Natural killer cell (primary cell): ENCODE measurements around the gene TBCE. TPM values are rescaled to one million over a fixed set of nuclear protein-coding genes. Genes with fewer than 3 reads are reported as not detected.

Experiments used
- ATAC-seq, 3 donors: fragments of 150-1000 bp in 2 of 3; fragments of 200-7000 bp in 1 of 3; cut with Tn5 transposase; 1 replicate in 1 of 3; 2 replicates in 2 of 3; pipeline ENCODE4 v1.10.0; 2021; ENCODE audit warnings: mild to moderate bottlenecking in 2 of 3, moderate library complexity in 2 of 3
- DNase-seq, 2 donors: peaks; one replicate each; pipeline versions ENCODE4 v3.0.0 to v3.0.0-alpha.2; 2013 to 2021; ENCODE audit warnings: mixed read lengths in 1 of 2
- H3K27ac ChIP-seq: one replicate; pipeline ENCODE4 v1.5.1; 2013; ENCODE audit warnings: mild to moderate bottlenecking, low read length
- H3K27me3 ChIP-seq: one replicate; pipeline ENCODE4 v1.6.1; 2013; ENCODE audit warnings: low read length; ENCODE audit not compliant: control insufficient read depth, insufficient read depth
- H3K36me3 ChIP-seq: one replicate; pipeline ENCODE4 v1.6.1; 2013; ENCODE audit warnings: low read length; ENCODE audit not compliant: control insufficient read depth, insufficient read depth
- H3K4me1 ChIP-seq: one replicate; pipeline ENCODE4 v1.6.1; 2013; ENCODE audit warnings: low read length; ENCODE audit not compliant: control insufficient read depth, insufficient read depth
- H3K4me3 ChIP-seq: one replicate; pipeline ENCODE4 v1.5.1; 2013; ENCODE audit warnings: low read length
- H3K9me3 ChIP-seq: one replicate; pipeline ENCODE4 v1.6.1; 2013; ENCODE audit warnings: low read length; ENCODE audit not compliant: control insufficient read depth, insufficient read depth
- H3K27ac Mint-ChIP-seq, 2 donors: one replicate each; pipeline ENCODE4 v1.8.0; 2022; ENCODE audit warnings: mild to moderate bottlenecking in 2 of 2, mixed read lengths in 2 of 2, moderate library complexity in 1 of 2
- H3K27me3 Mint-ChIP-seq, 2 donors: one replicate each; pipeline ENCODE4 v1.8.0; 2022; ENCODE audit warnings: low read depth in 2 of 2, mixed read lengths in 2 of 2
- H3K36me3 Mint-ChIP-seq: one replicate; pipeline ENCODE4 v1.8.0; 2022; ENCODE audit warnings: mixed read lengths
- H3K4me1 Mint-ChIP-seq, 2 donors: one replicate each; pipeline ENCODE4 v1.8.0; 2022; ENCODE audit warnings: mixed read lengths in 2 of 2
- H3K4me3 Mint-ChIP-seq: one replicate; pipeline ENCODE4 v1.8.0; 2022; ENCODE audit warnings: mild to moderate bottlenecking, moderate library complexity, mixed read lengths
- H3K9me3 Mint-ChIP-seq, 2 donors: one replicate each; pipeline ENCODE4 v1.8.0; 2022; ENCODE audit warnings: mixed read lengths in 2 of 2
- WGBS: methylation state at CpG from one replicate; pipeline ENCODE4 v1.1.7; 2013; ENCODE audit warnings: missing lambda C conversion rate; ENCODE audit not compliant: insufficient coverage; 5-methylcytosine and 5-hydroxymethylcytosine counted together
- intact Hi-C: fragments of 100-400 bp; cut with micrococcal nuclease; formaldehyde crosslinking; loops from one replicate; pipeline ENCODE4 v1.14.2; 2022
- total RNA-seq, 4 donors: library from RNA; stranded (reverse); fragments of 120-200 nt in 1 of 4; gene quantifications; one replicate each; pipeline versions ENCODE4 v1.2.3 to v1.2.4, GENCODE V29; 2013 to 2022
- TF ChIP-seq, protein P1 (sequence below): fragments of 200-600 bp; IDR thresholded peaks from one replicate; pipeline ENCODE4 v1.8.0; 2022; ENCODE audit warnings: antibody characterized with exemption

Gene TBCE
- total RNA-seq, 3 donors from 2014 or later (not counting 1 experiment from before 2014, with no cell fraction given) = 24.1 to 25.2 (median 25.0) TPM

DNA sequence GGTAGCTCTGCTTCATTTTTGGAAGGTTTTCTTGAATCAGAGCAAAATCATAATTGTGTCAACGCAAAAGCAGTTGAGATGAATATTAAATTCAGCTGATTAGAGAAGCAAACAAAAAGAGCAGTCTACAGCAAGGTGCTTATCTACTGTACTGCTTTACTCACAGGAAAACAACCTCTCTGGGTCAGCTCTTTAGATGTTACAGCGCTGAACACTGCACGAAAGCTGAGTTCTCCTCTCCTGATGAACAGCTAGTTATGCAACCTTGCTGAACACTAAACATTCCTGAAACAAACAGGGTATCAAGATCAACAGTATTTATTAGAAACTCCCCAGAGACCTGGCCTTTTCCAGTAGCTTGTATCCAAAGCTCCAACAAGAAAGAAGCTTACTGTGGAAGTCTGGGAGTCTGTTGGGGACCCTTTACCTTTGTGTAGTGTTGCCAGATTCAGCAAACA, 41.3 kb downstream of the TBCE start:
- ATAC-seq (no peak), DNase-seq (no peak)
- Mint-ChIP-seq H3K36me3 (no peaks in the 10 kb centered on the region), H3K4me3 (no peak overlapping the region), H3K9me3 (no peaks in the 10 kb centered on the region), H3K27me3 (no peaks in the 10 kb centered on the region), H3K4me1 (peaks cover 6 to 9% of the 10 kb centered on the region in 2 donors), H3K27ac (no peak overlapping the region)
- Histone ChIP-seq H3K27me3 (no peaks in the 10 kb centered on the region), H3K4me1 (no peaks in the 10 kb centered on the region), H3K36me3 (peaks cover 3% of the 10 kb centered on the region), H3K27ac (no peak overlapping the region), H3K4me3 (no peak overlapping the region), H3K9me3 (no peaks in the 10 kb centered on the region)
- WGBS = 76% methylated on average over 3 of the region's 3 CpGs
- TF ChIP-seq, protein P1, sequence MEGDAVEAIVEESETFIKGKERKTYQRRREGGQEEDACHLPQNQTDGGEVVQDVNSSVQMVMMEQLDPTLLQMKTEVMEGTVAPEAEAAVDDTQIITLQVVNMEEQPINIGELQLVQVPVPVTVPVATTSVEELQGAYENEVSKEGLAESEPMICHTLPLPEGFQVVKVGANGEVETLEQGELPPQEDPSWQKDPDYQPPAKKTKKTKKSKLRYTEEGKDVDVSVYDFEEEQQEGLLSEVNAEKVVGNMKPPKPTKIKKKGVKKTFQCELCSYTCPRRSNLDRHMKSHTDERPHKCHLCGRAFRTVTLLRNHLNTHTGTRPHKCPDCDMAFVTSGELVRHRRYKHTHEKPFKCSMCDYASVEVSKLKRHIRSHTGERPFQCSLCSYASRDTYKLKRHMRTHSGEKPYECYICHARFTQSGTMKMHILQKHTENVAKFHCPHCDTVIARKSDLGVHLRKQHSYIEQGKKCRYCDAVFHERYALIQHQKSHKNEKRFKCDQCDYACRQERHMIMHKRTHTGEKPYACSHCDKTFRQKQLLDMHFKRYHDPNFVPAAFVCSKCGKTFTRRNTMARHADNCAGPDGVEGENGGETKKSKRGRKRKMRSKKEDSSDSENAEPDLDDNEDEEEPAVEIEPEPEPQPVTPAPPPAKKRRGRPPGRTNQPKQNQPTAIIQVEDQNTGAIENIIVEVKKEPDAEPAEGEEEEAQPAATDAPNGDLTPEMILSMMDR = no peak
- intact Hi-C loops = no loop called here

DNA sequence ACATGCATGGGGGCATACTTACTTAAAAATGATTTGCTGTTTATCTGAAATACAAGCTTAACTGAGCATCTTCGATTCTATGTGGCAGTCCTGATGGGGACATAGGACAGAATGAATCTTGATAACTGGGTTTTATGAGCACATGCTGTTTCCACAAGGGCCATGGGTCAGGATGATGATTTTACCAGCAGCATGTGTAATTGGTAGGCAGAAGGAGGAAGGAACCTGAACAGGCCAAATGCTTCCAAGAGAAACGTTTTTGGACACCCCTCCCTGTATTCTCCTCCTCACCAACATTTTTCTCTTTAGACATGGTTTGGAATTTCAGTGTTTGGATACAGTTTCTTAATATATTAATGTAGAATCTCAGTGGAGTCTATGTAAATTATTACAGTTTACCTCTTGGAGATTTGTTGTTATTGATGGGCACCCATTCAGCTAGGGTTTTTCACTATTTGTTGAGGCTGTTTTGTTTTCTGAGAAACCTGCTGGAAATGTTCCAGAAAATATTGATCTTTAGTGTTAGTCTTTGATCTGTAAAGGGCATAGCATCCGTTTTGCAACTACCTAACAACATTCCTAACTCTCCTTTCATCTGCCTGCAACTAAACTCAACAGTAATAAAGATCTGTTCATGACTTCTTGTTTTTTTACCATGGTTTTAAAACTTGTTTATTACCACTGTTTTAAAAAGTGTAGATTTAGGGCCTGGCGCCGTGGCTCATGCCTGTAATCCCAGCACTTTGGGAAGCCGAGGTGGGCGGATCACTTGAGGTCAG, 42.0 kb downstream of the TBCE start:
- Histone ChIP-seq H3K9me3 (no peaks in the 10 kb centered on the region), H3K36me3 (peaks cover 3% of the 10 kb centered on the region), H3K27me3 (no peaks in the 10 kb centered on the region), H3K4me3 (no peak overlapping the region), H3K27ac (no peak overlapping the region), H3K4me1 (no peaks in the 10 kb centered on the region)
- 81% methylated on average over 3 of the region's 7 CpGs for WGBS
- Mint-ChIP-seq H3K4me3 (no peak overlapping the region), H3K9me3 (no peaks in the 10 kb centered on the region), H3K27me3 (no peaks in the 10 kb centered on the region), H3K4me1 (peaks cover 6 to 9% of the 10 kb centered on the region in 2 donors), H3K27ac (no peak overlapping the region), H3K36me3 (no peaks in the 10 kb centered on the region)
- TF ChIP-seq, protein P1 = no peak
- intact Hi-C loops = no loop called here
- DNase-seq (no peak), ATAC-seq (no peak)

DNA sequence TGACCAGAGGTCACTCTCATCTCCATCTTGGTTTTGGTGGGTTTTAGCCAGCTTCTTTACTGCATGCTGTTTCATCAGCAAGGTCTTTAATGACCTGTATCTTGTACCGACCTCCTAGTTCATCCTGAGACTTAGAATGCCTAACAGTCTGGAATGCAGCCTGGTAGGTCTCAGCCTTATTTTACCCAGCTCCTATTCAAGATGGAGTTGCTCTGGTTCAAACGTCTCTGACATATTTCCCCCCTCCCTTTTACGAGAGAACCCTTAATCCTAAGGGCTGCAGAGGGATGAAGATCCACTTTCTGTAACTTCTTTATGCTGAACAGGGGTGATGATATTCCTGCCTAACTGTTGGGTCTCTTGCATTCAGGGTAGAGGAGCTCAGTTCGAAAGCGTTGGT, 43.2 kb downstream of the TBCE start:
- ATAC-seq (no peak), DNase-seq (no peak)
- Mint-ChIP-seq H3K9me3 (no peaks in the 10 kb centered on the region), H3K4me1 (peaks cover 6 to 9% of the 10 kb centered on the region in 2 donors), H3K4me3 (no peak overlapping the region), H3K27me3 (no peaks in the 10 kb centered on the region), H3K27ac (no peak overlapping the region), H3K36me3 (no peaks in the 10 kb centered on the region)
- H3K4me1 ChIP-seq = no peaks in the 10 kb centered on the region
- no peaks in the 10 kb centered on the region for H3K27me3 ChIP-seq
- 98% methylated on average over 5 of the region's 5 CpGs for WGBS
- no peak overlapping the region for H3K27ac ChIP-seq
- no peaks in the 10 kb centered on the region for H3K9me3 ChIP-seq
- TF ChIP-seq, protein P1 = no peak
- H3K4me3 ChIP-seq = no peak overlapping the region
- H3K36me3 ChIP-seq = peaks cover 5% of the 10 kb centered on the region
- intact Hi-C loops = no loop called here
